Inferior parietal cortex (tissue), 1 donor: ENCODE results near the gene DNAJC8.

Source experiments
- DNase-seq: peaks from one replicate; pipeline ENCODE4 v3.0.0-alpha.2; 2016; ENCODE audit errors: extremely low spot score

DNAJC8 gene

GRCh38 chr1:28232558-28233263, at the start of gene DNAJC8:
Gene DNAJC8, minus strand, starts transcription at chr1:28233029. Its CDS starts 31 bp downstream, at chr1:28232998.
- DNase-seq, result peak; percentile 96

GRCh38 chr1:28281608-28282425, 49.0 kb upstream of the DNAJC8 start:
- no peak for DNase-seq

GRCh38 chr1:28280977-28281381, 48.1 kb upstream of the DNAJC8 start:
- DNase-seq, result no peak

- DNase-seq, result no peak
These were observed 47.7 kb upstream of the DNAJC8 start for GRCh38 chr1:28280501-28280900.

GRCh38 chr1:28279721-28280120, 46.9 kb upstream of the DNAJC8 start:
- no peak for DNase-seq

- DNase-seq, result no peak
These were observed 45.9 kb upstream of the DNAJC8 start for GRCh38 chr1:28278763-28279162.

- no peak for DNase-seq
These were observed 40.5 kb upstream of the DNAJC8 start for GRCh38 chr1:28273216-28273860.

- DNase-seq, result no peak
These were observed 39.5 kb upstream of the DNAJC8 start for GRCh38 chr1:28272215-28272852.

- DNase-seq, result no peak
These were observed 36.7 kb upstream of the DNAJC8 start for GRCh38 chr1:28269529-28269928.

GRCh38 chr1:28267633-28268032, 34.8 kb upstream of the DNAJC8 start:
- DNase-seq, result no peak

- peak; percentile 10 for DNase-seq
These were observed 34.1 kb upstream of the DNAJC8 start for GRCh38 chr1:28266920-28267322.

GRCh38 chr1:28265577-28265976, 32.7 kb upstream of the DNAJC8 start:
- DNase-seq, result no peak

- no peak for DNase-seq
These were observed 32.1 kb upstream of the DNAJC8 start for GRCh38 chr1:28264897-28265296.

GRCh38 chr1:28260803-28261174, 28.0 kb upstream of the DNAJC8 start:
- DNase-seq, result no peak

GRCh38 chr1:28259934-28260802, 27.3 kb upstream of the DNAJC8 start:
- peak; percentile 15 for DNase-seq

GRCh38 chr1:28259252-28259933, 26.6 kb upstream of the DNAJC8 start, which contains the start of gene SESN2:
Gene SESN2, plus strand, starts transcription at chr1:28259518. Its CDS starts 330 bp downstream, at chr1:28259848.
- peak; percentile 99 for DNase-seq

GRCh38 chr1:28258628-28259251, 25.9 kb upstream of the DNAJC8 start:
- no peak for DNase-seq

- no peak for DNase-seq
These were observed 24.9 kb upstream of the DNAJC8 start for GRCh38 chr1:28257736-28258135.

- DNase-seq, result no peak
These were observed 23.5 kb upstream of the DNAJC8 start for GRCh38 chr1:28256197-28256827.
